CD4-positive, alpha-beta T cell (primary cell): ENCODE measurements around the gene ASCC3. TPM values are rescaled to one million over a fixed set of nuclear protein-coding genes. Genes with fewer than 3 reads are reported as not detected.

Experiments
- ATAC-seq: fragments of 200-7000 bp; cut with Tn5 transposase; one replicate; pipeline ENCODE4 v1.10.0; 2022; ENCODE audit warnings: mild to moderate bottlenecking; ENCODE audit not compliant: poor library complexity
- CTCF ChIA-PET: fragments of 350-600 bp; sonication (Branson Sonifier 250); formaldehyde crosslinking; loops from one replicate; lab custom pipeline; 2021; ENCODE audit warnings: antibody characterized with exemption, inconsistent platforms; lab: Charles Lee
- POLR2A ChIA-PET: fragments of 350-600 bp; sonication (Branson Sonifier 250); formaldehyde crosslinking; loops from one replicate; lab custom pipeline; 2021; ENCODE audit warnings: antibody characterized with exemption, inconsistent platforms; lab: Charles Lee
- DNase-seq, 14 experiments: peaks; one replicate each; pipeline ENCODE4 v3.0.0-alpha.2; 2013 to 2020; ENCODE audit warnings: mixed read lengths in 2 of 14
- H3K27ac ChIP-seq, 2 donors: one replicate each; pipeline versions ENCODE4 v1.5.1 to v1.7.0; 2013; ENCODE audit warnings: low read length in 2 of 2, low read depth in 1 of 2, mild to moderate bottlenecking in 1 of 2
- H3K27me3 ChIP-seq, 2 experiments: 1 replicate in 1 of 2; 2 replicates in 1 of 2; pipeline versions ENCODE4 v1.6.1 to v1.7.0; 2013; ENCODE audit warnings: low read length in 2 of 2, control low read depth in 1 of 2, mild to moderate bottlenecking in 1 of 2, moderate library complexity in 1 of 2; ENCODE audit not compliant: insufficient read depth in 2 of 2, control insufficient read depth in 1 of 2
- H3K36me3 ChIP-seq: one replicate; pipeline ENCODE4 v1.6.1; 2013; ENCODE audit warnings: low read length, control low read depth; ENCODE audit not compliant: insufficient read depth
- H3K4me1 ChIP-seq: one replicate; pipeline ENCODE4 v1.6.1; 2013; ENCODE audit warnings: low read length, control low read depth; ENCODE audit not compliant: insufficient read depth
- H3K4me3 ChIP-seq: one replicate; pipeline ENCODE4 v1.5.1; 2013; ENCODE audit warnings: mild to moderate bottlenecking, low read length, moderate library complexity
- H3K9me3 ChIP-seq, 2 experiments: 1 replicate in 1 of 2; 2 replicates in 1 of 2; pipeline versions ENCODE4 v1.6.1 to v1.7.0; 2013; ENCODE audit warnings: low read length in 2 of 2, mild to moderate bottlenecking in 2 of 2, control low read depth in 1 of 2, moderate library complexity in 1 of 2; ENCODE audit not compliant: control insufficient read depth in 1 of 2, insufficient read depth in 1 of 2
- H3K27ac Mint-ChIP-seq: one replicate; pipeline ENCODE4 v1.8.0; 2020; ENCODE audit warnings: mixed read lengths
- H3K27me3 Mint-ChIP-seq: one replicate; pipeline ENCODE4 v1.8.0; 2021; ENCODE audit warnings: mixed read lengths
- H3K36me3 Mint-ChIP-seq: one replicate; pipeline ENCODE4 v1.8.0; 2021; ENCODE audit warnings: low read depth, mixed read lengths
- H3K4me1 Mint-ChIP-seq: one replicate; pipeline ENCODE4 v1.8.0; 2021; ENCODE audit warnings: low read depth, mixed read lengths
- H3K4me3 Mint-ChIP-seq: one replicate; pipeline ENCODE4 v1.8.0; 2020; ENCODE audit warnings: mild to moderate bottlenecking, mixed read lengths
- H3K9me3 Mint-ChIP-seq: one replicate; pipeline ENCODE4 v1.8.0; 2020; ENCODE audit warnings: mixed read lengths
- intact Hi-C, 2 experiments: fragments of 100-400 bp; cut with DNase I in 1 of 2; cut with micrococcal nuclease in 1 of 2; formaldehyde crosslinking; loops; one replicate each; pipeline versions ENCODE4 v1.15.1 to v1.9.0; 2023 to 2025; cut with DNase I, micrococcal nuclease
- total RNA-seq, 174 experiments: library from RNA in 2 of 174; stranded (reverse) in 2 of 174; gene quantifications; one replicate each; pipeline ENCODE4 v1.2.3 and lab custom pipeline; 2021 to 2026
- TF ChIP-seq, protein P1 (sequence below): fragments of 200-600 bp; IDR thresholded peaks from one replicate; pipeline ENCODE4 v1.8.0; 2022; ENCODE audit warnings: antibody characterized with exemption, mild to moderate bottlenecking

The ASCC3 gene
- total RNA-seq, 2 experiments from 2014 or later = 28.9 to 30.4 TPM

GRCh38 chr6:100617633-100618350 is 263.3 kb downstream of the ASCC3 start:
- Mint-ChIP-seq H3K4me3 (no peak overlapping the region), H3K36me3 (peaks cover 64% of the 10 kb centered on the region), H3K27me3 (no peaks in the 10 kb centered on the region), H3K9me3 (peaks cover 3% of the 10 kb centered on the region), H3K27ac (no peak overlapping the region), H3K4me1 (no peaks in the 10 kb centered on the region)
- Histone ChIP-seq H3K4me3 (no peak overlapping the region), H3K36me3 (peaks cover 26% of the 10 kb centered on the region), H3K4me1 (no peaks in the 10 kb centered on the region), H3K27me3 (no peaks in the 10 kb centered on the region), H3K9me3 (peaks cover 0 to 3% of the 10 kb centered on the region in 2 experiments), H3K27ac (no peak overlapping the region)
- no peak for ATAC-seq
- no peak for DNase-seq
- ChIA-PET POLR2A (no interaction called here), CTCF (no interaction called here)
- TF ChIP-seq, protein P1, sequence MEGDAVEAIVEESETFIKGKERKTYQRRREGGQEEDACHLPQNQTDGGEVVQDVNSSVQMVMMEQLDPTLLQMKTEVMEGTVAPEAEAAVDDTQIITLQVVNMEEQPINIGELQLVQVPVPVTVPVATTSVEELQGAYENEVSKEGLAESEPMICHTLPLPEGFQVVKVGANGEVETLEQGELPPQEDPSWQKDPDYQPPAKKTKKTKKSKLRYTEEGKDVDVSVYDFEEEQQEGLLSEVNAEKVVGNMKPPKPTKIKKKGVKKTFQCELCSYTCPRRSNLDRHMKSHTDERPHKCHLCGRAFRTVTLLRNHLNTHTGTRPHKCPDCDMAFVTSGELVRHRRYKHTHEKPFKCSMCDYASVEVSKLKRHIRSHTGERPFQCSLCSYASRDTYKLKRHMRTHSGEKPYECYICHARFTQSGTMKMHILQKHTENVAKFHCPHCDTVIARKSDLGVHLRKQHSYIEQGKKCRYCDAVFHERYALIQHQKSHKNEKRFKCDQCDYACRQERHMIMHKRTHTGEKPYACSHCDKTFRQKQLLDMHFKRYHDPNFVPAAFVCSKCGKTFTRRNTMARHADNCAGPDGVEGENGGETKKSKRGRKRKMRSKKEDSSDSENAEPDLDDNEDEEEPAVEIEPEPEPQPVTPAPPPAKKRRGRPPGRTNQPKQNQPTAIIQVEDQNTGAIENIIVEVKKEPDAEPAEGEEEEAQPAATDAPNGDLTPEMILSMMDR = no peak
- intact Hi-C loops = no loop called here

GRCh38 chr6:100614933-100615332 is 266.2 kb downstream of the ASCC3 start:
- Mint-ChIP-seq H3K36me3 (peaks cover 41% of the 10 kb centered on the region), H3K4me3 (no peak overlapping the region), H3K9me3 (no peaks in the 10 kb centered on the region), H3K4me1 (no peaks in the 10 kb centered on the region), H3K27ac (no peak overlapping the region), H3K27me3 (no peaks in the 10 kb centered on the region)
- peaks cover 18% of the 10 kb centered on the region for H3K36me3 ChIP-seq
- H3K27me3 ChIP-seq = no peaks in the 10 kb centered on the region
- H3K9me3 ChIP-seq = no peaks in the 10 kb centered on the region
- POLR2A ChIA-PET = no interaction called here
- intact Hi-C loops = no loop called here
- CTCF ChIA-PET = no interaction called here
- TF ChIP-seq, protein P1 = no peak
- ATAC-seq (no peak), DNase-seq (no peak)
- H3K4me3 ChIP-seq = no peak overlapping the region
- H3K27ac ChIP-seq = no peak overlapping the region
- H3K4me1 ChIP-seq = no peaks in the 10 kb centered on the region

- peaks cover 13% of the 10 kb centered on the region for H3K36me3 ChIP-seq
- no peak for ATAC-seq
- POLR2A ChIA-PET = no interaction called here
Observed at GRCh38 chr6:100614386-100614785, 266.7 kb downstream of the ASCC3 start.

More at GRCh38 chr6:100614386-100614785, 266.7 kb downstream of the ASCC3 start:
- Histone ChIP-seq H3K27me3 (no peaks in the 10 kb centered on the region), H3K9me3 (no peaks in the 10 kb centered on the region), H3K4me1 (no peaks in the 10 kb centered on the region), H3K4me3 (no peak overlapping the region), H3K27ac (no peak overlapping the region)
- H3K36me3 Mint-ChIP-seq = peaks cover 36% of the 10 kb centered on the region
- CTCF ChIA-PET = no interaction called here
- no peaks in the 10 kb centered on the region for H3K9me3 Mint-ChIP-seq
- no peak overlapping the region for H3K4me3 Mint-ChIP-seq
- H3K27me3 Mint-ChIP-seq = no peaks in the 10 kb centered on the region
- no peak for DNase-seq
- H3K4me1 Mint-ChIP-seq = no peaks in the 10 kb centered on the region
- intact Hi-C loops = no loop called here
- H3K27ac Mint-ChIP-seq = no peak overlapping the region
- TF ChIP-seq, protein P1 = no peak
